22Rv1 (cell line): ENCODE measurements around the gene CPNE8.

Experiments used
- CTCF ChIP-seq: fragments of 450-650 bp; IDR thresholded peaks from 2 replicates; pipeline ENCODE4 v1.5.1; 2017; ENCODE audit warnings: mild to moderate bottlenecking
- ZFX ChIP-seq: fragments of 450-650 bp; IDR thresholded peaks from 2 replicates; pipeline ENCODE4 v1.6.1; 2017; ENCODE audit warnings: antibody characterized with exemption, borderline replicate concordance

- TF ChIP-seq CTCF (no peak), ZFX (no peak)
Observed at GRCh38 chr12:38761111-38761510, 144.3 kb downstream of the CPNE8 start.
